CD8-positive, alpha-beta memory T cell (primary cell): ENCODE results near the gene TENT4B. TPM values are rescaled to one million over a fixed set of nuclear protein-coding genes. Genes with fewer than 3 reads are reported as not detected.

Source experiments
- CTCF ChIA-PET: fragments of 350-600 bp; sonication (Branson Sonifier 250); formaldehyde crosslinking; loops from one replicate; lab custom pipeline; 2021; ENCODE audit warnings: antibody characterized with exemption; lab: Charles Lee
- POLR2A ChIA-PET: fragments of 350-600 bp; sonication (Branson Sonifier 250); formaldehyde crosslinking; loops from one replicate; lab custom pipeline; 2021; ENCODE audit warnings: antibody characterized with exemption; lab: Charles Lee
- DNase-seq, 5 donors: peaks; one replicate each; pipeline versions ENCODE4 v3.0.0 to v3.0.0-alpha.2; 2020 to 2022; ENCODE audit warnings: mixed read lengths in 1 of 5
- H3K27ac ChIP-seq: one replicate; pipeline ENCODE4 v1.7.0; 2013; ENCODE audit warnings: low read depth, mild to moderate bottlenecking, low read length, moderate library complexity
- H3K27me3 ChIP-seq: 2 replicates; pipeline ENCODE4 v1.7.0; 2013; ENCODE audit warnings: low read length, mild to moderate bottlenecking; ENCODE audit not compliant: insufficient read depth, poor library complexity, severe bottlenecking
- H3K36me3 ChIP-seq: 2 replicates; pipeline ENCODE4 v1.7.0; 2013; ENCODE audit warnings: mild to moderate bottlenecking, low read length, moderate library complexity; ENCODE audit not compliant: insufficient read depth
- H3K4me1 ChIP-seq: 2 replicates; pipeline ENCODE4 v1.7.0; 2013; ENCODE audit warnings: mild to moderate bottlenecking, low read length, moderate library complexity; ENCODE audit not compliant: insufficient read depth
- H3K4me3 ChIP-seq: 2 replicates; pipeline ENCODE4 v1.7.0; 2013; ENCODE audit warnings: mild to moderate bottlenecking, low read length
- H3K9me3 ChIP-seq: 2 replicates; pipeline ENCODE4 v1.7.0; 2013; ENCODE audit warnings: mild to moderate bottlenecking, low read length
- H3K27ac Mint-ChIP-seq, 8 donors: one replicate each; pipeline ENCODE4 v1.8.0; 2020 to 2021; ENCODE audit warnings: mixed read lengths in 8 of 8, mild to moderate bottlenecking in 6 of 8, inconsistent platforms in 3 of 8, moderate library complexity in 3 of 8
- H3K27me3 Mint-ChIP-seq, 2 donors: one replicate each; pipeline ENCODE4 v1.8.0; 2020 to 2021; ENCODE audit warnings: mixed read lengths in 2 of 2, mild to moderate bottlenecking in 1 of 2, moderate library complexity in 1 of 2
- H3K36me3 Mint-ChIP-seq, 3 donors: one replicate each; pipeline ENCODE4 v1.8.0; 2020 to 2021; ENCODE audit warnings: mixed read lengths in 3 of 3, inconsistent platforms in 1 of 3, mild to moderate bottlenecking in 1 of 3
- H3K4me1 Mint-ChIP-seq, 3 donors: one replicate each; pipeline ENCODE4 v1.8.0; 2020 to 2021; ENCODE audit warnings: mixed read lengths in 3 of 3, inconsistent platforms in 1 of 3, mild to moderate bottlenecking in 1 of 3
- H3K4me3 Mint-ChIP-seq, 7 donors: one replicate each; pipeline ENCODE4 v1.8.0; 2020 to 2021; ENCODE audit warnings: mixed read lengths in 7 of 7, mild to moderate bottlenecking in 6 of 7, moderate library complexity in 4 of 7, inconsistent platforms in 2 of 7
- H3K9me3 Mint-ChIP-seq, 5 donors: one replicate each; pipeline ENCODE4 v1.8.0; 2020 to 2022; ENCODE audit warnings: mixed read lengths in 5 of 5, mild to moderate bottlenecking in 3 of 5, moderate library complexity in 2 of 5, inconsistent platforms in 1 of 5
- polyA plus RNA-seq: library from polyadenylated mRNA; unstranded; fragments of 300-500 nt; fragmentation: Illumina TruSeq; gene quantifications from one replicate; pipeline ENCODE4 v1.2.3, GENCODE V29; 2021
- total RNA-seq, 2 experiments: library from RNA; stranded (reverse); gene quantifications; one replicate each; pipeline ENCODE4 v1.2.3, GENCODE V29; 2021

Gene TENT4B
- total and polyA plus RNA-seq, 3 experiments from 2014 or later: 5.6 to 23.0 (median 21.6) TPM

DNA sequence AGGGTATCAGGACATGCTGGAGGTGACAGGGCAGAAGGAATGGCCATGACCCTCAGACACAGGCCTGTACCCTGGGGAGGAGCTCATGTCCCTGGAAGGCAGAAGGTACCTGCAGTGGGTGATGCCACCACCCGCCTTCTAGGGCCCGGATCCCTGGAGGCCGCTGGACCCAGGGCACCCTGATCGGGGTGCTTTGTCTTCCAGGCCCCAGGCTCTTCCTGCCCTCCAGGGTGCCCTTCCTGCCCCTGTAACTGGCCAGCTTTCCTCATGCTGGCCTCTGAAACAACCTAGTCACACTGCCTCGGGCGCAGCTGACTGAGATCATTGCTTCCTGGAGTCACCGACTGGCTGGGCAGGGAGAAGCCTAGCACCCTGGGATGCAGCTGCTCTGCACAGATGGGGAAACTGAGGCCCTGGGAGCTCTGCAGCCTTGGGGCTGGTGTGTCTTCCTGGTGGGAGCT lies 119.0 kb downstream of the TENT4B start:
- CTCF ChIA-PET: interaction anchor here (0.9 to 6.9 kb wide), 6 partner anchors 9 to 534 kb away, joined by 3 to 48 read pairs (median 22); partner anchors contain the start of gene ADCY7
- H3K4me1 ChIP-seq: peaks cover 89% of the 10 kb centered on the region
- peak overlapping the region; percentile 67 for H3K4me3 ChIP-seq
- no peaks in the 10 kb centered on the region for H3K27me3 Mint-ChIP-seq
- H3K9me3 ChIP-seq: no peaks in the 10 kb centered on the region
- peak in 1 of 5 donors; percentile 46 for DNase-seq
- peaks cover 88 to 97% (median 89%) of the 10 kb centered on the region in 3 donors for H3K4me1 Mint-ChIP-seq
- H3K27me3 ChIP-seq: no peaks in the 10 kb centered on the region
- H3K9me3 Mint-ChIP-seq: no peaks in the 10 kb centered on the region
- H3K27ac ChIP-seq: peak overlapping the region; percentile 20
- POLR2A ChIA-PET: interaction anchor here (3.4 kb wide), 1 partner anchor 13 kb away, joined by 24 read pairs; no protein-coding TSS in a partner anchor
- H3K4me3 Mint-ChIP-seq: peak overlapping the region in 6 of 7 donors; percentile 85 to 97 (median 92)
- H3K36me3 ChIP-seq: no peaks in the 10 kb centered on the region
- peak overlapping the region; percentile 92 to 99 (median 98) for H3K27ac Mint-ChIP-seq
- peaks cover 0 to 27% (median 2%) of the 10 kb centered on the region in 3 donors for H3K36me3 Mint-ChIP-seq

DNA sequence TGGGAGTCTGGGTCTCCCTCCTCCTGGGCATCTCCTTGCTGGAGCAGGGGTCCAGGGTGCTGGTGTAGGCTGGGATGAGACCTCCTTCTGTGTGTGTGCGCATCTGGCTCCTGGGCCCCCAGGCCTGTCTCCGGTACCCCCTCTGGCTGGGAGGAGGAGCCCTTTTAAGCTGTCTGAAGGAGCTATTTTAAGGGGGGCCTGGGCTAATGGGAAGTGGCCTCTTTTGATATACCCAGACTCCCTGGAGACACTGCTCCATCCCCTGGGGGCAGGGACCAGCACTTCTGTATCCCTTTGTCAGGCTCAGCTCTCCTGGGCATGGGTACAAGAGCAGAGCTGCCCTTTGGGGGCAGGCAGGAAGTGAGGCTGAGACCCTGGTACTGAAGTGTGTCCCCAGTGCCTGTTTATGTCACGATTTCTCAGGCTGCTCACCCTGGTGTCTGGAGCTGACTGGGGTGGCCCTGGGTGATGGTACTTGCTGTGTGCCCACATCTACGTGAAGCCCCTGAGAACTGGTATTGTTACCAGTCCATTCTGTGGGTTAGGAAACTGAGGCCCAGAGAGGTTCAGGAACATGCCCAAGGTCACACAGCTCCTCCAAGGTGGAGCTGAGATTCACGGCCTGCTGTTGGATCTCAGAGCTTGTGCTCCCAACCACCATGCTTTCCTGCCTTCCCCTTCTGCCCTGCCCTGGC lies 119.7 kb downstream of the TENT4B start:
- peak in 1 of 5 donors; percentile 16 for DNase-seq
- POLR2A ChIA-PET: interaction anchor here (0.9 to 3.4 kb wide), 3 partner anchors 9 to 13 kb away, joined by 6 to 24 read pairs (median 6); no protein-coding TSS in a partner anchor

DNA sequence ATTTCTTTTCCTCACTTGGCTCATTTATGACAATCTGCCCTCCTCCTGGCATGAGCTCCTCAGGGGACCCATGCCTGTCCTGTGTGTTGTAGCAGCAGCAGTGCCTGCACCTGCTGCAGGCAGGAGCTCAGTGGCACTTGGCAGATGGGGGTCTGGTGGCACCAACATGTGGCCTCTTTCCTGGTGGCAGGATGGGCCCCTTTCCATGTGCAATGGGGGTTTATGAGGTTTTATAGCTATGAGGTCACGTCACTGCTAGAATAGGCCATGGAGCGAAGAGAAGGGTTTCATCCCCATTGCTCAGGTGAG lies 120.2 kb downstream of the TENT4B start:
- Histone ChIP-seq H3K4me1 (peaks cover 98% of the 10 kb centered on the region), H3K27ac (peak overlapping the region; percentile 66), H3K36me3 (no peaks in the 10 kb centered on the region), H3K27me3 (no peaks in the 10 kb centered on the region), H3K9me3 (no peaks in the 10 kb centered on the region), H3K4me3 (peak overlapping the region; percentile 67)
- H3K9me3 Mint-ChIP-seq: no peaks in the 10 kb centered on the region
- DNase-seq: peak in 1 of 5 donors; percentile 20
- peaks cover 0 to 23% (median 2%) of the 10 kb centered on the region in 3 donors for H3K36me3 Mint-ChIP-seq
- peaks cover 91 to 100% (median 93%) of the 10 kb centered on the region in 3 donors for H3K4me1 Mint-ChIP-seq
- H3K27ac Mint-ChIP-seq: peak overlapping the region; percentile 94 to 99 (median 98)
- H3K4me3 Mint-ChIP-seq: peak overlapping the region; percentile 85 to 97 (median 90)
- no peaks in the 10 kb centered on the region for H3K27me3 Mint-ChIP-seq
- CTCF ChIA-PET: interaction anchor here (1.1 to 6.9 kb wide), 10 partner anchors 10 to 392 kb away, joined by 3 to 48 read pairs (median 10); partner anchors contain the start of genes ADCY7 and CNEP1R1
- POLR2A ChIA-PET: interaction anchor here (0.5 to 3.4 kb wide), 6 partner anchors 7 to 468 kb away, joined by 5 to 24 read pairs (median 6); partner anchors contain the start of genes ADCY7 and CYLD

More for the DNA sequence above, 119.7 kb downstream of the TENT4B start:
- no peaks in the 10 kb centered on the region for H3K36me3 ChIP-seq
- H3K4me3 Mint-ChIP-seq: peak overlapping the region; percentile 85 to 97 (median 90)
- no peaks in the 10 kb centered on the region for H3K27me3 Mint-ChIP-seq
- peak overlapping the region; percentile 94 to 99 (median 98) for H3K27ac Mint-ChIP-seq
- H3K27ac ChIP-seq: peak overlapping the region; percentile 20
- CTCF ChIA-PET: interaction anchor here (0.9 to 6.9 kb wide), 11 partner anchors 10 to 534 kb away, joined by 3 to 48 read pairs (median 6); partner anchors contain the start of genes ADCY7 and CNEP1R1
- H3K27me3 ChIP-seq: no peaks in the 10 kb centered on the region
- no peaks in the 10 kb centered on the region for H3K9me3 Mint-ChIP-seq
- H3K4me1 ChIP-seq: peaks cover 96% of the 10 kb centered on the region
- H3K4me1 Mint-ChIP-seq: peaks cover 88 to 97% (median 90%) of the 10 kb centered on the region in 3 donors
- H3K4me3 ChIP-seq: peak overlapping the region; percentile 67
- H3K36me3 Mint-ChIP-seq: peaks cover 0 to 23% (median 2%) of the 10 kb centered on the region in 3 donors
- H3K9me3 ChIP-seq: no peaks in the 10 kb centered on the region

DNA sequence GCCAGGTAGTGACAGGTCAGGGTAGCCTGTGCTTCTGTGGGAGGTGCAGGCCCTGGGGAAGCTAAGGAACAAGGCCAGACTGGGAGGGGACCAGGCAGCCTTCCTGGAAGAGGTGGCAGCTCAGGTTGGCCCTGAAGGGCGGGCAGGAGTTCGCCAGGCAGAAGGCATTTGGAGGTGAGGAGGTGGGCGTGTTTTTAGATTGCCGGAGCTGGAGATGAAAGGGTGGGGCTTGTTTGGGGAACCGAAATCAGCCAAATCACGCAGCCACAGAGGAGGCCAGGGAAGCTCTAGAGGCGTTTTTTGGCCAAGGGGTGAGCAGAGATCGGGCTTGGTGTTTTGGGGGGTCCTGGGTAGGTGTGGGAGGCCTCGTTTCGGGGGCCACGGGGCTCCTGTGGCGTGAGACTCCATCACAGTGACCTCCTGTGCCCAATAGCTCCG lies 120.8 kb downstream of the TENT4B start:
- ChIA-PET POLR2A (interaction anchor here (0.5 to 3.4 kb wide), 6 partner anchors 8 to 468 kb away, joined by 4 to 24 read pairs (median 6); partner anchors contain the start of genes ADCY7 and CYLD), CTCF (interaction anchor here (1.1 to 6.9 kb wide), 12 partner anchors 10 to 391 kb away, joined by 3 to 48 read pairs (median 6); partner anchors contain the start of genes ADCY7 and CNEP1R1)
- peak in 2 of 5 donors; percentile 40 to 57 for DNase-seq
- peak overlapping the region; percentile 67 for H3K4me3 ChIP-seq
- peak overlapping the region; percentile 85 to 97 (median 90) for H3K4me3 Mint-ChIP-seq
- no peaks in the 10 kb centered on the region for H3K36me3 ChIP-seq
- H3K36me3 Mint-ChIP-seq: peaks cover 0 to 21% (median 0%) of the 10 kb centered on the region in 3 donors
- H3K9me3 Mint-ChIP-seq: no peaks in the 10 kb centered on the region
- peak overlapping the region; percentile 94 to 99 (median 98) for H3K27ac Mint-ChIP-seq
- H3K27me3 ChIP-seq: no peaks in the 10 kb centered on the region
- H3K27me3 Mint-ChIP-seq: no peaks in the 10 kb centered on the region
- peaks cover 93 to 100% (median 93%) of the 10 kb centered on the region in 3 donors for H3K4me1 Mint-ChIP-seq
- H3K4me1 ChIP-seq: peaks cover 98% of the 10 kb centered on the region
- no peaks in the 10 kb centered on the region for H3K9me3 ChIP-seq
- peak overlapping the region; percentile 66 for H3K27ac ChIP-seq

DNA sequence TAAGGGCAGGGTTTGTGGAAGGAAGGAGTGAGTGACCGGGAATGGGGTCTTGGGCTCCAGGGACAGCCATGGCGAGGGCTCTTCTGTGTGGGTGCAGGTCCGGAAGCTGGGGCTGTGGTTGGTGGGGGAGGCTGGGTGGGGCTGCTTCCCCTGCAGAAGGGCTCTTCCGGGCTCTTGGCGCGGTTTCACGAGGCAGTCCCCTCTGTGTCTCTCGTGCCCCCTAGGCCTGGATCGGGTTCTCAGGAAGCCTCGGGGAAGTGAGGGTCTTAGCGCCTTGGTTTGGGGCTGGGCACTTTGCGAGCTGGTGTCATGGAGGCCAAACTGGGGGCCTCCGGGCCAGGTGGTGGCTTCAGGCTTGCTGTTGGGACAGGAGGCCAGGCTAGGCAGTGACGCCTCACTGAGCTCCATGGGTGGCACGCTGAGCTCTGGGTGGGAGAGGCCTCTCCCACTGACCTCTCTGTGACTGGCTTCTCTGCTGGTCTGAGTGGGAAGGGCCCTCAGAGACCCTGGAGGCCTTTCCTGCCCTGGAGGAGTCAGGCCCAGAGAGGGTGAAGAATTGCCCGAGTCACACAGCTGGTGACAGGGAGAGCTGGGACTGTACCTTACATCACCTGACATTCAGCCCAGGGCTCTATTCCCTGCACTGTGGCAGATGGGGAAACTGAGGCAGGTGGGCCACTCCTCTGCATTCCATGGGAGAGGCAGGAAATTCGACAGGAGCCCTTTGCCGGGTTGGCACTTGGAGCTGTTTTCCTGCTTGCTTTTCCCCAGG lies 121.4 kb downstream of the TENT4B start:
- DNase-seq: peak; percentile 43 to 77 (median 64)
- Histone ChIP-seq H3K9me3 (no peaks in the 10 kb centered on the region), H3K36me3 (no peaks in the 10 kb centered on the region), H3K27me3 (no peaks in the 10 kb centered on the region), H3K27ac (peak overlapping the region; percentile 77), H3K4me3 (peak overlapping the region; percentile 84), H3K4me1 (peaks cover 98% of the 10 kb centered on the region)
- peak overlapping the region; percentile 85 to 97 (median 90) for H3K4me3 Mint-ChIP-seq
- ChIA-PET CTCF (interaction anchor here (0.7 to 6.9 kb wide), 13 partner anchors 10 to 532 kb away, joined by 3 to 48 read pairs (median 5); partner anchors contain the start of genes ADCY7 and CNEP1R1), POLR2A (interaction anchor here (0.9 to 3.4 kb wide), 6 partner anchors 8 to 499 kb away, joined by 3 to 24 read pairs (median 6); partner anchors contain the start of genes ADCY7, CYLD and HEATR3)
- H3K4me1 Mint-ChIP-seq: peaks cover 93 to 100% (median 93%) of the 10 kb centered on the region in 3 donors
- no peaks in the 10 kb centered on the region for H3K27me3 Mint-ChIP-seq
- peaks cover 0 to 21% (median 0%) of the 10 kb centered on the region in 3 donors for H3K36me3 Mint-ChIP-seq
- H3K27ac Mint-ChIP-seq: peak overlapping the region; percentile 94 to 99 (median 98)
- H3K9me3 Mint-ChIP-seq: no peaks in the 10 kb centered on the region

DNA sequence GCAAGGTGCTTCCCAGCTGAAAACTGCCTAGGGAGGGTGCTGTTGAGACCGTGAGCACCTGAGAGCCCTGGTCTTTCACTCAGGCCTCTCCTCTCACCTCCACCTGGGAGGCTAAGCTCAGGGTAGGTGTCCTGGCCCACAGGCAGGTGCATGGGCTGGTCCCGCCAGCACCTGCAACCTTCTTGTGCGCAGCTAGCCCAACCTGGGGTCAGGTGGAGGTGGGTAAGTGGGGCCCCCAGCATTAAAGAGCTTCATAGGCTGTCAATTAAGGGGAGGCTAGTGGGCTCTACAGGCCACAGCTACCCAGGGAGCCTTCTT lies 122.0 kb downstream of the TENT4B start:
- DNase-seq: peak in 1 of 5 donors; percentile 42
- CTCF ChIA-PET: interaction anchor here (0.7 to 6.9 kb wide), 11 partner anchors 9 to 531 kb away, joined by 3 to 48 read pairs (median 5); partner anchors contain the start of genes ADCY7 and CNEP1R1
- peak overlapping the region; percentile 85 to 97 (median 90) for H3K4me3 Mint-ChIP-seq
- no peaks in the 10 kb centered on the region for H3K36me3 ChIP-seq
- H3K4me1 ChIP-seq: peaks cover 98% of the 10 kb centered on the region
- H3K9me3 Mint-ChIP-seq: no peaks in the 10 kb centered on the region
- H3K4me1 Mint-ChIP-seq: peaks cover 93 to 100% (median 93%) of the 10 kb centered on the region in 3 donors
- POLR2A ChIA-PET: interaction anchor here (0.9 to 3.4 kb wide), 5 partner anchors 9 to 498 kb away, joined by 3 to 24 read pairs (median 6); partner anchors contain the start of genes ADCY7, CYLD and HEATR3
- peak overlapping the region; percentile 77 for H3K27ac ChIP-seq
- peak overlapping the region; percentile 84 for H3K4me3 ChIP-seq
- H3K36me3 Mint-ChIP-seq: peaks cover 0 to 21% (median 2%) of the 10 kb centered on the region in 3 donors
- H3K9me3 ChIP-seq: no peaks in the 10 kb centered on the region
- H3K27me3 ChIP-seq: no peaks in the 10 kb centered on the region
- no peaks in the 10 kb centered on the region for H3K27me3 Mint-ChIP-seq
- peak overlapping the region; percentile 94 to 99 (median 98) for H3K27ac Mint-ChIP-seq
